HFFc6 (cell line): ENCODE measurements around the gene GRB10. TPM values are rescaled to one million over a fixed set of nuclear protein-coding genes. Genes with fewer than 3 reads are reported as not detected.

ENCODE experiments used
- DNase-seq: peaks from one replicate; pipeline ENCODE4 v3.0.0-alpha.2; 2018
- H3K27ac Mint-ChIP-seq: 2 replicates; pipeline ENCODE4 v1.8.0; 2020; ENCODE audit warnings: mild to moderate bottlenecking, mixed read lengths
- H3K27me3 Mint-ChIP-seq: 2 replicates; pipeline ENCODE4 v1.8.0; 2021; ENCODE audit warnings: mild to moderate bottlenecking, moderate library complexity, mixed read lengths; ENCODE audit not compliant: insufficient read depth
- H3K36me3 Mint-ChIP-seq: 2 replicates; pipeline ENCODE4 v1.8.0; 2021; ENCODE audit warnings: low read depth, mixed read lengths
- H3K4me1 Mint-ChIP-seq: 2 replicates; pipeline ENCODE4 v1.8.0; 2020; ENCODE audit warnings: low read depth, mixed read lengths
- H3K4me3 Mint-ChIP-seq: 2 replicates; pipeline ENCODE4 v1.8.0; 2020; ENCODE audit warnings: mild to moderate bottlenecking, moderate library complexity, mixed read lengths
- H3K9me3 Mint-ChIP-seq: 2 replicates; pipeline ENCODE4 v1.8.0; 2020; ENCODE audit warnings: mild to moderate bottlenecking, mixed read lengths
- CTCF ChIP-seq: fragments of 200-600 bp; sonication (generic); IDR thresholded peaks from 2 replicates; pipeline ENCODE4 v1.5.0; 2021; ENCODE audit warnings: antibody characterized with exemption, mild to moderate bottlenecking
- total RNA-seq, 6 experiments: library from RNA; stranded (reverse); fragmentation: NEBNext Ultra II Directional; extraction: Animal tissue kit (Norgen Biotek cat#: 25700); gene quantifications; 2 replicates in 1 of 6; 3 replicates in 5 of 6; pipeline ENCODE4 v1.2.3, GENCODE V29; 2021

Gene GRB10
- total RNA-seq, 6 experiments from 2014 or later: 13.6 to 17.8 (median 14.8) TPM

GRCh38 chr7:50674896-50675835 is 107.5 kb downstream of the GRB10 start:
- no peak overlapping the region for H3K4me3 Mint-ChIP-seq
- H3K27me3 Mint-ChIP-seq: no peaks in the 10 kb centered on the region
- H3K36me3 Mint-ChIP-seq: peaks cover 35% of the 10 kb centered on the region
- H3K9me3 Mint-ChIP-seq: peaks cover 10% of the 10 kb centered on the region; the same call in 1 of the 2 replicates
- DNase-seq: no peak
- no peak for TF ChIP-seq CTCF
- no peaks in the 10 kb centered on the region for H3K4me1 Mint-ChIP-seq
- no peak overlapping the region for H3K27ac Mint-ChIP-seq

GRCh38 chr7:50674299-50674698 is 108.4 kb downstream of the GRB10 start:
- Mint-ChIP-seq H3K27me3 (no peaks in the 10 kb centered on the region), H3K27ac (no peak overlapping the region), H3K4me3 (no peak overlapping the region), H3K9me3 (peaks cover 14% of the 10 kb centered on the region; the same call in 1 of the 2 replicates), H3K4me1 (no peaks in the 10 kb centered on the region), H3K36me3 (peaks cover 42% of the 10 kb centered on the region)
- no peak for TF ChIP-seq CTCF
- DNase-seq: no peak

GRCh38 chr7:50673096-50673495 is 109.6 kb downstream of the GRB10 start:
- Mint-ChIP-seq H3K9me3 (peaks cover 14% of the 10 kb centered on the region; the same call in 1 of the 2 replicates), H3K36me3 (peaks cover 51% of the 10 kb centered on the region), H3K4me3 (no peak overlapping the region), H3K27ac (no peak overlapping the region), H3K27me3 (no peaks in the 10 kb centered on the region), H3K4me1 (peaks cover 2% of the 10 kb centered on the region)
- no peak for TF ChIP-seq CTCF
- DNase-seq: no peak

GRCh38 chr7:50672045-50672444 is 110.7 kb downstream of the GRB10 start:
- H3K4me3 Mint-ChIP-seq: no peak overlapping the region
- H3K36me3 Mint-ChIP-seq: peaks cover 61% of the 10 kb centered on the region
- no peak for TF ChIP-seq CTCF
- no peak for DNase-seq
- H3K27ac Mint-ChIP-seq: no peak overlapping the region
- H3K27me3 Mint-ChIP-seq: no peaks in the 10 kb centered on the region; the same call in 1 of the 2 replicates
- peaks cover 14% of the 10 kb centered on the region; the same call in 1 of the 2 replicates for H3K9me3 Mint-ChIP-seq
- peaks cover 12% of the 10 kb centered on the region for H3K4me1 Mint-ChIP-seq

GRCh38 chr7:50671386-50671785 is 111.3 kb downstream of the GRB10 start:
- DNase-seq: no peak
- no peak overlapping the region for H3K4me3 Mint-ChIP-seq
- TF ChIP-seq CTCF: no peak
- H3K27me3 Mint-ChIP-seq: no peaks in the 10 kb centered on the region; the same call in 1 of the 2 replicates
- H3K9me3 Mint-ChIP-seq: peaks cover 14% of the 10 kb centered on the region; the same call in 1 of the 2 replicates
- peaks cover 63% of the 10 kb centered on the region for H3K36me3 Mint-ChIP-seq
- H3K4me1 Mint-ChIP-seq: peaks cover 13% of the 10 kb centered on the region
- H3K27ac Mint-ChIP-seq: no peak overlapping the region
